Measurements from ENCODE around the gene PLCH2.

PLCH2 gene

GRCh38 chr1:2441746-2442145, 34.3 kb upstream of the PLCH2 start:
- no peak overlapping the region for H3K4me3 ChIP-seq (ENCODE audit: low read length)
- no peak for TF ChIP-seq CTCF (conservative IDR thresholded peaks at IDR 0.05; ENCODE audit: low read length)
- DNase-seq (ENCODE audit: low read depth) = no peak

DNA sequence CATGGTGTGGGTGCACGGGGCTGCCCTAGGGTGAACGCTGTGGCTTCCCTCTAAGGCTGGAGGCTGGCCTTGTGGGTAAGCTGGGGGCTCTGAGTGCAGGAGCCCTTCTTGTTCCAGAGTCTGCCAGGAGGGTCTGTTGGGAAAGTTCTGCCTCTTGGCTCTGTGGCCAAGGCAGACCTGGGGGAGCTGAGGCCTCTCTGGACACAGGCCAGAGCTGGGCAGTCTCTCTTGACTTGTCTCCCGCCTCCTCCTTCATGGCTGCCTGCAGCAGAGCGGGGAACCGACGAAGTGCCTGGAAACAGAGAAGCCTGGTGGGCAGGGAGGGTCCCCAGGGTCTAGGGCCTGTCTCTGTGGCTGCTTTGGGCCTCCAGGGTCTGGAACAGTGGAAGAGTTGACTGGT, 33.4 kb upstream of the PLCH2 start:
- no peak for DNase-seq (ENCODE audit: low read depth)
- no peak for TF ChIP-seq CTCF (conservative IDR thresholded peaks at IDR 0.05; ENCODE audit: low read length)
- H3K4me3 ChIP-seq (ENCODE audit: low read length) = no peak overlapping the region

GRCh38 chr1:2443277-2444137, 32.6 kb upstream of the PLCH2 start:
- no peak overlapping the region for H3K4me3 ChIP-seq (ENCODE audit: low read length)
- no peak for DNase-seq (ENCODE audit: low read depth)
- TF ChIP-seq CTCF (conservative IDR thresholded peaks at IDR 0.05; ENCODE audit: low read length) = no peak

DNA sequence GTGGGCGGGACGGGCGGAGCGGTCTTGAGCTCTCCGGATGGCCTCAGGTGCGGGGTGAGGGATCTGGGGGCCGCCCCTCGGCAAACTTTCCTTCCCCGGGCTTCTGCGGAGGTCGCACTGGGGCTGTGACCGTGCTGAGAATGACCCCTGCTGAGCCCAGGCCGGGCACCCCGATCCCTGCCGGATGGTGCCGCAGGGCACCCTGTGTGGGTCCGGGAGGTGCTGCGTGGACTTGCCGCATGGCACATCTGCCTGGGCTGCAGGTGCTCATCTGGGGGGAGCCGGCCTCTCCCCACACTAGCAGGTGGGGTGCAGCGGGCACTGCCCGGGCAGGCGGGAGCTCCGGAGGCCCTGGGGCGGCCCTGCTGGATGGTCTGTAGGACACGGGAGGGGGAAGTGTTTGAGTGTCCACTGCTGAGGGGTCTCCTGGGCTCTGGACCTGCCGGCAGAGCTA, 31.9 kb upstream of the PLCH2 start:
- DNase-seq (ENCODE audit: low read depth) = no peak
- H3K4me3 ChIP-seq (ENCODE audit: low read length) = no peak overlapping the region
- TF ChIP-seq CTCF (conservative IDR thresholded peaks at IDR 0.05; ENCODE audit: low read length) = no peak

DNA sequence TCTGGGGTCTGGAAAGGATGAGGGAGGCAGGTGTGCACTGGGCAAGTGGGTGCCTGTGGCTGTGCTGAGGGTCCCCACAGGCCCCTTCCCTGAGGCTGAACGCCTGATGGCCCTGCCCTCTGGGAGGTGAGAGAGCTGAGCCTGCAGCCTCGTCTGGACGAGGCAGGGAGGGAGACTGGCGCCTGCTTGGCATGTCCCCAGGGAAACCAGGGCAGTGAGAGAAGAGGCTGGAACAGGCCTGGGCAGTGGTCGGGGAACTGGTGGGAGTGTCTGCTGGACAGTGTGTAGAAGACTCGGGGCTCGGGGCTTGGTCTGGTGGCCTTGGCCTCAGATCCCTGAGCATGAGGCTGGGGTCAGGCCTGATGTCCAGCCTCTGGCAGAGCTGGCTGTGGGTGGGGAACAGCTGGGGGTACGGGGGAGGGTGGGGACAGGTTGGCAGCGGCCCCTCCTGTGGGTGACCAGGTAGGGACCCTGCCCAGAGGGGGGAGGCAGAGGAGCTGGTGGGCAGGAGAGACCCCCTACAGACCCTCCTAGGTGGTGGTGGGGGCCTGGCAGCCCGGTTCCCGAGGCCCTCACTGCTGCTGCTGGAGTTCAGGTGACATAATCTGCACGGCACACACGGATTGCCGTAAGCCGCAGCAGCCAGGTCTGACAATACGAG, 30.8 kb upstream of the PLCH2 start:
- DNase-seq (ENCODE audit: low read depth) = no peak
- no peak overlapping the region for H3K4me3 ChIP-seq (ENCODE audit: low read length)
- TF ChIP-seq CTCF (conservative IDR thresholded peaks at IDR 0.05; ENCODE audit: low read length) = no peak

DNA sequence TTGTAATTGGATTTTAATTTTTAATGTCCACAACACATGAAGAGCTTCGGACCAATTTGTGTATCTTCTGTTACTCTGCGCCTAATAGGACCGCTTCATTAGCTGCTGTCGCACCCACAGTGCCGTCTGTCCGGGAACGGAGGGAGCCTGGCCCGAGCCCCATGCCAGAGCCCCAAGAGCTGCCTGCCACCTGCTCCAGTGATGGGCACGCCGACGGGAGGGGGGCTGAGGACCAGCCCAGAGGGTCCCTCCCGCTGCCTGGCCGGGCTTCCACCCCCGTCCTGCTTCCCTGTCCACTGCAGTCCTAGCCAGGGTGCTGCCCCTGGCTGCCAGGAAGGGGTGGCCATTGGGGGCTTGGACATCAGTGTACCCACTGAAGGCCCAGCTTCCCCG, 30.3 kb upstream of the PLCH2 start:
- no peak for TF ChIP-seq CTCF (conservative IDR thresholded peaks at IDR 0.05; ENCODE audit: low read length)
- no peak for DNase-seq (ENCODE audit: low read depth)
- no peak overlapping the region for H3K4me3 ChIP-seq (ENCODE audit: low read length)

GRCh38 chr1:2446394-2446793, 29.7 kb upstream of the PLCH2 start:
- no peak for DNase-seq (ENCODE audit: low read depth)
- TF ChIP-seq CTCF (conservative IDR thresholded peaks at IDR 0.05; ENCODE audit: low read length) = no peak
- H3K4me3 ChIP-seq (ENCODE audit: low read length) = no peak overlapping the region
